IPS-20b (cell line): ENCODE measurements around the gene GMPS.
A peak's percentile ranks its signal among the peaks of the same experiment; 100 is the strongest.
"Not testable (repeated sequence)": the region's sequence is repeated elsewhere in the genome, so short reads cannot be mapped to it uniquely, and the experiment has no call there.

Source experiments
- H3K27ac ChIP-seq: one replicate; pipeline ENCODE4 v1.5.1; 2013; ENCODE audit warnings: low read length
- H3K27me3 ChIP-seq: 2 replicates; pipeline ENCODE4 v1.6.1; 2013; ENCODE audit warnings: mild to moderate bottlenecking, low read length, inconsistent platforms; ENCODE audit not compliant: insufficient read depth
- H3K36me3 ChIP-seq: 2 replicates; pipeline ENCODE4 v1.6.1; 2013; ENCODE audit warnings: low read depth, mild to moderate bottlenecking, inconsistent platforms, low read length, moderate library complexity; ENCODE audit not compliant: insufficient read depth
- H3K4me1 ChIP-seq: 2 replicates; pipeline ENCODE4 v1.6.1; 2013; ENCODE audit warnings: mild to moderate bottlenecking, control low read depth, inconsistent platforms, low read length, moderate library complexity; ENCODE audit not compliant: insufficient read depth
- H3K4me3 ChIP-seq: 2 replicates; pipeline ENCODE4 v1.5.1; 2013; ENCODE audit warnings: mild to moderate bottlenecking, low read length, inconsistent platforms
- H3K9ac ChIP-seq: 2 replicates; pipeline ENCODE4 v1.6.1; 2013; ENCODE audit warnings: low read depth, mild to moderate bottlenecking, inconsistent platforms, low read length, moderate library complexity
- H3K9me3 ChIP-seq: 2 replicates; pipeline ENCODE4 v1.6.1; 2013; ENCODE audit warnings: mild to moderate bottlenecking, low read depth, low read length, inconsistent platforms; ENCODE audit not compliant: insufficient read depth

The GMPS gene

GRCh38 chr3:155859859-155860258 is 10.6 kb upstream of the GMPS start:
- Histone ChIP-seq H3K4me1 (no peaks in the 10 kb centered on the region), H3K4me3 (no peak overlapping the region), H3K9ac (no peak overlapping the region), H3K27me3 (no peaks in the 10 kb centered on the region), H3K27ac (no peak overlapping the region), H3K36me3 (no peaks in the 10 kb centered on the region), H3K9me3 (no peaks in the 10 kb centered on the region)

- H3K27me3 ChIP-seq, H3K9ac ChIP-seq, H3K36me3 ChIP-seq, H3K27ac ChIP-seq, H3K4me3 ChIP-seq, H3K4me1 ChIP-seq, H3K9me3 ChIP-seq: not testable (repeated sequence)
Measured at GRCh38 chr3:155860424-155860823, 10.0 kb upstream of the GMPS start.

- Histone ChIP-seq H3K9ac (no peak overlapping the region), H3K27ac (no peak overlapping the region), H3K4me3 (no peak overlapping the region), H3K27me3 (no peaks in the 10 kb centered on the region), H3K4me1 (no peaks in the 10 kb centered on the region), H3K36me3 (no peaks in the 10 kb centered on the region), H3K9me3 (no peaks in the 10 kb centered on the region)
Measured at GRCh38 chr3:155861476-155862183, 8.8 kb upstream of the GMPS start.

- H3K27ac ChIP-seq, H3K36me3 ChIP-seq, H3K4me1 ChIP-seq, H3K4me3 ChIP-seq, H3K9me3 ChIP-seq, H3K9ac ChIP-seq, H3K27me3 ChIP-seq: not testable (repeated sequence)
Measured at GRCh38 chr3:155862290-155862982, 8.0 kb upstream of the GMPS start.

GRCh38 chr3:155863072-155863784 is 7.2 kb upstream of the GMPS start:
- Histone ChIP-seq H3K4me3 (no peak overlapping the region), H3K27me3 (no peaks in the 10 kb centered on the region), H3K9me3 (no peaks in the 10 kb centered on the region), H3K27ac (no peak overlapping the region), H3K9ac (no peak overlapping the region), H3K36me3 (no peaks in the 10 kb centered on the region), H3K4me1 (no peaks in the 10 kb centered on the region)

DNA sequence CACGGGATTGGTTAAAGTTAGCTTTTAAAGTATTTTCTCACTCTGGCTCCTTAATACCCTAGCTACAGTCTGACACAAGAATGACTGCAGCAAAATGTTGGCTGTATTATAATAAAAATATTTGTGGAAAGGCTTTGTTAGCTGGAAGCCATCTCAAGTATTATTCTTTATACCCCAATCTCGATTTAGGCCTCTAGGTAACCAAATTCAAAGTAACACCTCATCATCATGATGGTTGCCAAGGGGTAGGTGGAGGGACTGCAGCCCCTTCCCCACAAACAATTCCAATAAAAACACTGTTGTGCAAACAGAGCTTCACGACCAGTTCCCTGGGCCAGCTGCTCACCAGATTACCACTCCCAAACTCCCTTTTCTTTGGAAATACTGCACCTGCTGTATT is 759 bp upstream of the GMPS start:
- Histone ChIP-seq H3K4me3 (peak overlapping the region; percentile 80), H3K9ac (peak overlapping the region; percentile 87; the same call in 1 of the 2 replicates), H3K36me3 (no peaks in the 10 kb centered on the region), H3K4me1 (peaks cover 13% of the 10 kb centered on the region), H3K27ac (peak overlapping the region; percentile 29), H3K27me3 (no peaks in the 10 kb centered on the region), H3K9me3 (no peaks in the 10 kb centered on the region)

DNA sequence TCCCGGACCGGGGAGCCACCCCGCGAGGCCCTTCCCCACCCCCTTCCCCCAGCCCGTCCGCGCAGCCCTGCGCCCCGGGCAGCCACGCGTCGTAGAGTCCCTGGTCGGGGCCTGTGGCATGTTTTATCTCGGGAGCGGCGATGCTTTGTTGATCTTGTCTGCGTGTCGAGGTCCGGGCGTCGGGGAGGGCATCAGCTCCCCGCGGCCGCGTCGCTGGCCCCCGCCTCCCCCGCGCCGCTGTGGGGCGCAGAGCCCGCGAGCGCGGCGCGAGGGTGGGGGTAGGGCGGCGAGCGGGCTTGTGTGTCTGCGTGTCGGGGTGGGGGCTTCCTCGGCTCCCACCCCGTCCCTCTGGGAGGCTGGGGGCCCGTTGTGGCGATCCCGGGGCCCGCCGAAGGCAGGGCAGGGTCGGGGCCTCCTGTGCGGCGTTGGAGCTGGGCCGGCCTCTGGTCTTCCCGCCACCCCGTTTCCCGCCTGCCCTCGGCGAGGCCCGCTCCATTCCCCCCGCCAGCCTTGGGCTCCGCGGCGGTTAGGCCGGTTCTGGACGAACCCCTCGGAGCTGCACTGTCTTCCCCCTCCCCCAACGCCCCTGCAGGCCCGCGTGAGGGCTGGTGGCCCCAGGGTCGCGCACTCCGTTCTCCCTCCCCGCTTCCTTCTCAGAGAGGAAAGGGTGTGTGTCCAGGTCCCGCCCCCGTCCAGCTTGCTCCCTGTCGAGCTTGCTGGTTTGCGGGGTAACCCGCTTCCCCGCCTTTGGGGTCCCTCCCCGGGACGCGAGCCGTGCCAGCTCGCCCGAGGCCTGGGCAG is 695 bp downstream of the GMPS start:
- Histone ChIP-seq H3K4me3 (peak overlapping the region; percentile 82), H3K9me3 (no peaks in the 10 kb centered on the region), H3K36me3 (no peaks in the 10 kb centered on the region), H3K4me1 (peaks cover 13% of the 10 kb centered on the region), H3K9ac (peak overlapping the region; percentile 95), H3K27ac (peak overlapping the region; percentile 86), H3K27me3 (no peaks in the 10 kb centered on the region)

DNA sequence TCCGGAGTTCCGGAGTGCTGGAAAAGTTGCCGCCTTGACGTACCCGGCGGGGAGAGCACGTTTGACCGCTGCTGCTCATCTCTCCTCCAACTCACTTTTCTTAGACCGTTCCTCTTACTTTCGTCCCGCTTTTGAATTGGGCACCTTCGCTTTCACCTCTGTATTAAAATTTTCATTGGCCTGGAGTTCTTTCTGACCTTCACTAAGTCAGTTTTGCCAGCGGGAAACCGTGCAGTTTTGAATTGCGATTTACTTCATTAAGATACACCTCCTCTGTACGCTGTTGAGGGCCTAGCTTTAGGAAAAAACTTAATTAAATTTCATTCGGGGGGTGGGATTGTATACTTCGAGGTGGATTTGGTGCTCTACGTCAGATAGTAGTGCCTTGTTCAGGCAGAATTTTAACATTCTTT is 1.3 kb downstream of the GMPS start:
- Histone ChIP-seq H3K27ac (no peak overlapping the region), H3K36me3 (no peaks in the 10 kb centered on the region), H3K27me3 (no peaks in the 10 kb centered on the region), H3K4me3 (peak overlapping the region; percentile 82), H3K9ac (peak overlapping the region; percentile 95), H3K9me3 (no peaks in the 10 kb centered on the region), H3K4me1 (peaks cover 13% of the 10 kb centered on the region)

GRCh38 chr3:155872904-155873646 is 2.6 kb downstream of the GMPS start:
- H3K9ac ChIP-seq = no peak overlapping the region; the same call in 1 of the 2 replicates
- H3K27me3 ChIP-seq = no peaks in the 10 kb centered on the region
- no peak overlapping the region for H3K27ac ChIP-seq
- no peaks in the 10 kb centered on the region for H3K36me3 ChIP-seq
- peaks cover 13% of the 10 kb centered on the region for H3K4me1 ChIP-seq
- H3K9me3 ChIP-seq = no peaks in the 10 kb centered on the region
- H3K4me3 ChIP-seq = peak overlapping the region; percentile 82

DNA sequence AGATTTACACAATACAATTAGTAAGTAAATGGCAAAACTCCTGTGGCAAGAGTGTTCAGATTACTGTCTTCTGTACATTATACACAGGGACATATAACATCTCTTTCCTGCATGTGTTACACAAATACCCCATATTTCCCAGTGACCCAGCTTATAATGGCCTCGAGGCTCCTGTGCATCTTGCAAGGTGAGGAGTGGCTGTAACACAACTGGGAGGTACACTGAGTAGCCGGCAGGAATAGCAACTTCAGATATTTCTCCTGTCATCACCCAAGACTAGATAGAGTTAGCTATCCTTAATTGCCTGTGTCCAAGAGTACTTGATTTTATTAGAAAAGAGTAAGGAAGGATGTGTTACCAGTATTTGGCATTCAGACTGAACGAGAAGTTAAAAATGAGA is 5.6 kb downstream of the GMPS start:
- no peak overlapping the region for H3K27ac ChIP-seq

GRCh38 chr3:155876503-155876902 is 6.1 kb downstream of the GMPS start:
- no peak overlapping the region for H3K9ac ChIP-seq
- H3K27me3 ChIP-seq = no peaks in the 10 kb centered on the region
- no peak overlapping the region for H3K27ac ChIP-seq
- peaks cover 11% of the 10 kb centered on the region for H3K4me1 ChIP-seq
- H3K9me3 ChIP-seq = no peaks in the 10 kb centered on the region
- H3K36me3 ChIP-seq = no peaks in the 10 kb centered on the region
- H3K4me3 ChIP-seq = no peak overlapping the region

More for the DNA sequence above, 5.6 kb downstream of the GMPS start:
- Histone ChIP-seq H3K9me3 (no peaks in the 10 kb centered on the region), H3K36me3 (no peaks in the 10 kb centered on the region), H3K4me3 (no peak overlapping the region), H3K27me3 (no peaks in the 10 kb centered on the region), H3K4me1 (peaks cover 11% of the 10 kb centered on the region), H3K9ac (no peak overlapping the region)
